GM12878 (cell line): ENCODE measurements around the gene GSE1.

Experiments
- ESRRA ChIP-seq: IDR thresholded peaks from 2 replicates; pipeline ENCODE4 v1.6.1; 2012; ENCODE audit warnings: mild to moderate bottlenecking, low read length, improper control_type of control experiment
- GABPA ChIP-seq: IDR thresholded peaks from 2 replicates; pipeline ENCODE4 v1.6.1; 2014; ENCODE audit warnings: antibody characterized with exemption, low read depth, mild to moderate bottlenecking, inconsistent platforms
- TF ChIP-seq, protein P1 (sequence below), 3 experiments: IDR thresholded peaks in 2 of 3; conservative IDR thresholded peaks in 1 of 3; 2 replicates each; pipeline ENCODE4 v1.5.1; 2011; ENCODE audit warnings: low read depth in 3 of 3, low read length in 3 of 3, mild to moderate bottlenecking in 3 of 3, control low read depth in 2 of 3, moderate library complexity in 2 of 3, inconsistent platforms in 1 of 3, mixed read lengths in 1 of 3; ENCODE audit not compliant: control insufficient read depth in 2 of 3, insufficient read depth in 1 of 3; ENCODE audit errors: extremely low read depth in 1 of 3

DNA sequence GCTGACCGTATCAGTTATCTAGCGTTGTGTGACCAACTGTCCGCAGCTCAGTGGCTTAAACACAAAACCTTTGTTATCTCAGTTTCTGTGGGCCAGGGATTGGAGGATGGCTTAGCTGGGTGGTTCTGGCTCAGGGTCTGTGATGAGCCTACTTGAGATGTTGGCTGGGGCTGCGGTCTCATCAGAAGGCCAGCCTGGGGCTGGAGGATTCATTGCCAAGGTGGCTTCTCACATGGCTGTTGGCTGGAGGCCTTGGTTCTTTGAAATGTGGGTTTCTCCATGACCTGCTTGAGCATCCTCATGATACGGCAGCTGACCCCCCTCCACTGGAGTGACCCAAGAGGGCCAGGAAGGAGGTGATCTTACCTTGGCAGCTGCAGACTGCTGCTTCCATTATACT lies 16.7 kb downstream of the GSE1 start:
- TF ChIP-seq, protein P1, sequence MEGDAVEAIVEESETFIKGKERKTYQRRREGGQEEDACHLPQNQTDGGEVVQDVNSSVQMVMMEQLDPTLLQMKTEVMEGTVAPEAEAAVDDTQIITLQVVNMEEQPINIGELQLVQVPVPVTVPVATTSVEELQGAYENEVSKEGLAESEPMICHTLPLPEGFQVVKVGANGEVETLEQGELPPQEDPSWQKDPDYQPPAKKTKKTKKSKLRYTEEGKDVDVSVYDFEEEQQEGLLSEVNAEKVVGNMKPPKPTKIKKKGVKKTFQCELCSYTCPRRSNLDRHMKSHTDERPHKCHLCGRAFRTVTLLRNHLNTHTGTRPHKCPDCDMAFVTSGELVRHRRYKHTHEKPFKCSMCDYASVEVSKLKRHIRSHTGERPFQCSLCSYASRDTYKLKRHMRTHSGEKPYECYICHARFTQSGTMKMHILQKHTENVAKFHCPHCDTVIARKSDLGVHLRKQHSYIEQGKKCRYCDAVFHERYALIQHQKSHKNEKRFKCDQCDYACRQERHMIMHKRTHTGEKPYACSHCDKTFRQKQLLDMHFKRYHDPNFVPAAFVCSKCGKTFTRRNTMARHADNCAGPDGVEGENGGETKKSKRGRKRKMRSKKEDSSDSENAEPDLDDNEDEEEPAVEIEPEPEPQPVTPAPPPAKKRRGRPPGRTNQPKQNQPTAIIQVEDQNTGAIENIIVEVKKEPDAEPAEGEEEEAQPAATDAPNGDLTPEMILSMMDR (IDR thresholded peaks at IDR 0.05 in 2 of 3, conservative IDR thresholded peaks at IDR 0.05 in 1 of 3; ENCODE audit: control insufficient read depth in 2 of 3, extremely low read depth in 1 of 3, insufficient read depth in 1 of 3, low read depth in 3 of 3, low read length in 3 of 3): no peak
- TF ChIP-seq ESRRA (no peak), GABPA (no peak)
